GM12891 (cell line): ENCODE data around the gene UBL4B.

Experiments used
- PAX5 ChIP-seq: IDR thresholded peaks from 2 replicates; pipeline ENCODE4 v1.6.1; 2011; ENCODE audit warnings: low read length, moderate library complexity, mild to moderate bottlenecking; ENCODE audit not compliant: insufficient read depth, severe bottlenecking
- POLR2A ChIP-seq: IDR thresholded peaks from 2 replicates; pipeline ENCODE4 v1.6.1; 2011; ENCODE audit warnings: low read depth, low read length, control low read depth
- POLR2AphosphoS5 ChIP-seq: IDR thresholded peaks from 2 replicates; pipeline ENCODE4 v1.6.1; 2011; ENCODE audit warnings: low read depth, low read length, control low read depth
- TAF1 ChIP-seq: IDR thresholded peaks from 2 replicates; pipeline ENCODE4 v1.6.1; 2011; ENCODE audit warnings: low read depth, low read length, control low read depth

- TF ChIP-seq POLR2AphosphoS5 (no peak), PAX5 (no peak), POLR2A (no peak), TAF1 (no peak)
Measured at GRCh38 chr1:110130113-110130591, 17.9 kb downstream of the UBL4B start.
